GM04504 (cell line): Measurements from ENCODE around the gene CDC42EP1.

Source experiments
- DNase-seq: peaks from one replicate; pipeline ENCODE4 v3.0.0-alpha.2; 2012; ENCODE audit warnings: low read depth

CDC42EP1 gene

GRCh38 chr22:37616201-37617083 is 56.2 kb downstream of the CDC42EP1 start:
- no peak for DNase-seq

GRCh38 chr22:37617431-37617830 is 57.2 kb downstream of the CDC42EP1 start:
- no peak for DNase-seq

GRCh38 chr22:37618072-37618656 is 57.9 kb downstream of the CDC42EP1 start:
- no peak for DNase-seq

GRCh38 chr22:37618674-37619073 is 58.4 kb downstream of the CDC42EP1 start:
- DNase-seq, result no peak
